Activated CD4-positive, alpha-beta T cell treated with anti-CD3 and anti-CD28 coated beads, Interleukin-2, amount 10 ng/mL, durations not matched to agents 24 days and 14 days (primary cell): ENCODE results near the gene SFN. TPM values are rescaled to one million over a fixed set of nuclear protein-coding genes. Genes with fewer than 3 reads are reported as not detected.

Experiments
- DNase-seq: peaks from one replicate; pipeline ENCODE4 v3.0.0; 2022
- H3K27ac Mint-ChIP-seq: one replicate; pipeline ENCODE4 v1.8.0; 2022; ENCODE audit warnings: mild to moderate bottlenecking, mixed read lengths
- H3K27me3 Mint-ChIP-seq: one replicate; pipeline ENCODE4 v1.8.0; 2022; ENCODE audit warnings: mixed read lengths
- H3K36me3 Mint-ChIP-seq: one replicate; pipeline ENCODE4 v1.8.0; 2022; ENCODE audit warnings: low read depth, mild to moderate bottlenecking, mixed read lengths
- H3K4me1 Mint-ChIP-seq: one replicate; pipeline ENCODE4 v1.8.0; 2021; ENCODE audit warnings: mixed read lengths
- H3K4me3 Mint-ChIP-seq: one replicate; pipeline ENCODE4 v1.8.0; 2022; ENCODE audit warnings: mild to moderate bottlenecking, moderate library complexity, mixed read lengths
- H3K9me3 Mint-ChIP-seq: one replicate; pipeline ENCODE4 v1.8.0; 2021; ENCODE audit warnings: mixed read lengths
- intact Hi-C: fragments of 100-400 bp; cut with micrococcal nuclease; formaldehyde crosslinking; loops from one replicate; pipeline ENCODE4 v1.15.1; 2023
- total RNA-seq: library from RNA; stranded (reverse); gene quantifications from 2 replicates; pipeline ENCODE4 v1.2.3, GENCODE V29; 2022

The SFN gene
- total RNA-seq, 1 donor from 2014 or later, result 0.47 TPM

GRCh38 chr1:26897351-26897750, 34.4 kb downstream of the SFN start:
- Mint-ChIP-seq H3K4me3 (no peak overlapping the region), H3K36me3 (peaks cover 38% of the 10 kb centered on the region), H3K9me3 (no peaks in the 10 kb centered on the region), H3K27me3 (no peaks in the 10 kb centered on the region), H3K27ac (no peak overlapping the region), H3K4me1 (peaks cover 23% of the 10 kb centered on the region)
- intact Hi-C loops, result no loop called here
- no peak for DNase-seq

GRCh38 chr1:26900001-26900814, 37.3 kb downstream of the SFN start, which contains the start of gene GPATCH3:
Gene GPATCH3 (minus strand): TSS chr1:26900467. CDS start chr1:26900442, 25 bp downstream.
- Mint-ChIP-seq H3K4me3 (peak within 1 kb of the TSS; percentile 96), H3K27me3 (no peaks in the 10 kb centered on the region), H3K9me3 (no peaks in the 10 kb centered on the region), H3K4me1 (peaks cover 20% of the 10 kb centered on the region), H3K27ac (peak within 1 kb of the TSS; percentile 99), H3K36me3 (peaks cover 16% of the 10 kb centered on the region)
- peak; percentile 96 for DNase-seq
- intact Hi-C loops, result loop anchor here (2.0 kb wide), 1 partner anchor 21 kb away; the partner anchor contains the start of gene NUDC

- no peaks in the 10 kb centered on the region for H3K9me3 Mint-ChIP-seq
Observed at GRCh38 chr1:26900815-26901511, 38.0 kb downstream of the SFN start.

GRCh38 chr1:26907071-26907917, 44.3 kb downstream of the SFN start:
- Mint-ChIP-seq H3K27me3 (peaks cover 3% of the 10 kb centered on the region), H3K36me3 (no peaks in the 10 kb centered on the region), H3K4me1 (no peaks in the 10 kb centered on the region), H3K9me3 (no peaks in the 10 kb centered on the region), H3K27ac (no peak overlapping the region), H3K4me3 (no peak overlapping the region)
- no peak for DNase-seq
- intact Hi-C loops, result no loop called here

More at GRCh38 chr1:26900815-26901511, 38.0 kb downstream of the SFN start:
- Mint-ChIP-seq H3K36me3 (peaks cover 14% of the 10 kb centered on the region), H3K4me3 (peak overlapping the region; percentile 96), H3K27ac (peak overlapping the region; percentile 99), H3K27me3 (no peaks in the 10 kb centered on the region), H3K4me1 (peaks cover 20% of the 10 kb centered on the region)
- no peak for DNase-seq
- intact Hi-C loops, result loop anchor here (2.0 kb wide), 1 partner anchor 20 kb away; the partner anchor contains the start of gene NUDC

GRCh38 chr1:26909951-26910342, 47.0 kb downstream of the SFN start:
- no peaks in the 10 kb centered on the region for H3K9me3 Mint-ChIP-seq
- H3K4me3 Mint-ChIP-seq, result no peak overlapping the region
- no peaks in the 10 kb centered on the region for H3K36me3 Mint-ChIP-seq
- no peak for DNase-seq
- no peaks in the 10 kb centered on the region for H3K4me1 Mint-ChIP-seq
- H3K27ac Mint-ChIP-seq, result no peak overlapping the region
- peaks cover 3% of the 10 kb centered on the region for H3K27me3 Mint-ChIP-seq
- intact Hi-C loops, result no loop called here

- H3K4me1 Mint-ChIP-seq, result no peaks in the 10 kb centered on the region
- no peak overlapping the region for H3K27ac Mint-ChIP-seq
- intact Hi-C loops, result no loop called here
- H3K36me3 Mint-ChIP-seq, result no peaks in the 10 kb centered on the region
- no peak for DNase-seq
- no peak overlapping the region for H3K4me3 Mint-ChIP-seq
- no peaks in the 10 kb centered on the region for H3K9me3 Mint-ChIP-seq
- peaks cover 3% of the 10 kb centered on the region for H3K27me3 Mint-ChIP-seq
Observed at GRCh38 chr1:26910343-26911160, 47.6 kb downstream of the SFN start.

GRCh38 chr1:26911399-26912146, 48.6 kb downstream of the SFN start:
- H3K9me3 Mint-ChIP-seq, result no peaks in the 10 kb centered on the region
- H3K27ac Mint-ChIP-seq, result no peak overlapping the region
- DNase-seq, result no peak
- intact Hi-C loops, result no loop called here
- H3K36me3 Mint-ChIP-seq, result no peaks in the 10 kb centered on the region
- H3K4me3 Mint-ChIP-seq, result no peak overlapping the region
- no peaks in the 10 kb centered on the region for H3K4me1 Mint-ChIP-seq
- peaks cover 4% of the 10 kb centered on the region for H3K27me3 Mint-ChIP-seq

GRCh38 chr1:26912147-26912490, 49.2 kb downstream of the SFN start:
- H3K36me3 Mint-ChIP-seq, result no peaks in the 10 kb centered on the region
- H3K27ac Mint-ChIP-seq, result no peak overlapping the region
- H3K27me3 Mint-ChIP-seq, result peaks cover 4% of the 10 kb centered on the region
- intact Hi-C loops, result no loop called here
- no peaks in the 10 kb centered on the region for H3K4me1 Mint-ChIP-seq
- H3K4me3 Mint-ChIP-seq, result no peak overlapping the region
- no peak for DNase-seq
- H3K9me3 Mint-ChIP-seq, result no peaks in the 10 kb centered on the region

- Mint-ChIP-seq H3K36me3 (no peaks in the 10 kb centered on the region), H3K27ac (no peak overlapping the region), H3K9me3 (no peaks in the 10 kb centered on the region), H3K27me3 (peaks cover 1% of the 10 kb centered on the region), H3K4me3 (no peak overlapping the region), H3K4me1 (no peaks in the 10 kb centered on the region)
- intact Hi-C loops, result no loop called here
- no peak for DNase-seq
Observed at GRCh38 chr1:26913389-26913753, 50.4 kb downstream of the SFN start.

Other genes starting within 250 kb of the SFN start
- gene ARID1A, start 167.1 kb upstream of the SFN start, total RNA-seq, result 111 and 117 TPM in 2 replicates
- 15.2 and 16.0 TPM in 2 replicates for gene PIGV, start 75.2 kb upstream of the SFN start, total RNA-seq
- 75.9 and 77.3 TPM in 2 replicates for gene ZDHHC18, start 36.5 kb upstream of the SFN start, total RNA-seq
- gene GPN2, start 27.1 kb downstream of the SFN start, total RNA-seq, result 41.8 and 47.1 TPM in 2 replicates
- 12.1 and 14.2 TPM in 2 replicates for gene GPATCH3, start 37.3 kb downstream of the SFN start, total RNA-seq
- gene NR0B2, start 50.8 kb downstream of the SFN start, total RNA-seq, result not detected in 2 replicates
- gene NUDC, start 58.6 kb downstream of the SFN start, total RNA-seq, result 169 and 171 TPM in 2 replicates
- not detected in 2 replicates for gene KDF1, start 97.3 kb downstream of the SFN start, total RNA-seq
- 1.3 and 2.2 TPM in 2 replicates for gene TRNP1, start 130.5 kb downstream of the SFN start, total RNA-seq
- gene TENT5B, start 149.7 kb downstream of the SFN start, total RNA-seq, result not detected in 2 replicates